HG03439 (cell line): ENCODE data around the gene IL17F.

Source experiments
- ATAC-seq: cut with Tn5 transposase; IDR thresholded peaks from one replicate; pipeline ENCODE4 v1.9.1; 2021; ENCODE audit warnings: mild to moderate bottlenecking, moderate library complexity; ENCODE audit not compliant: unreplicated experiment

The IL17F gene

DNA sequence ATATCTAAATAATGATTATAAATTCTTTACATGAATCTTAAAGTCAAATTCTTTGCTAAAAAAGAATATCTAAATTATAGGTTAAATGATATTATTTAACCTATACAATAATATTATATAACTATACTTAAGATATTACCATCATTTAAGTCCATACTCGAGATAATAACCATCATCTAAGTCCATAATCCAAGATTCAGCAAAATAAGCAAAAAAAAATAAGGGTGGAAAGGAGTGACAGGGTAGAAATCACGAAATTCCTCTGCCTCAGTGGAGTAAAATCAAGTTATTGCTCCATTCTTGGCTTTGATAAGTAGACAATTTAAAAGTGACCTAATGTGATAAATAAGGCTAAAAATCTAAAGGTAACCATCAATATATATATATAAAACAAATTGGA, 48.4 kb downstream of the IL17F start:
- no peak for ATAC-seq

DNA sequence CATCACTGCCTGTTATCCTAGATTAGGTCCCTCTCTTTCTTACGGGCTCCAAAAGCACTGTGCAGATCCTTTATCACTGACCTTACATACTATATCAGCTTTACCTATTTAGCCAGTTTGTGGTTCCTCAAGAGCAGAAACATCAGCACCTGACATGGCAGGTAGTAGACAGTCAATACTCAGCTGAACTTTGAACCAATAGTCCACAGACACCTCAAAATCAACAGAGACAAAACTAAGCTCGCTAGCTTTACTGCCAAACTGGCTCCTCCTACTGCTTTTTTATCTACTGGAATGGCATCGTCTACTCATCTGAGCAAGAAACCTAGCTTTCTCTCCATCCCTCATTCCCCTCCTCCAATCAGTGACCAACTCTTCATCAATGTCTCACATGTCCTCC, 52.5 kb downstream of the IL17F start:
- ATAC-seq, result no peak

DNA sequence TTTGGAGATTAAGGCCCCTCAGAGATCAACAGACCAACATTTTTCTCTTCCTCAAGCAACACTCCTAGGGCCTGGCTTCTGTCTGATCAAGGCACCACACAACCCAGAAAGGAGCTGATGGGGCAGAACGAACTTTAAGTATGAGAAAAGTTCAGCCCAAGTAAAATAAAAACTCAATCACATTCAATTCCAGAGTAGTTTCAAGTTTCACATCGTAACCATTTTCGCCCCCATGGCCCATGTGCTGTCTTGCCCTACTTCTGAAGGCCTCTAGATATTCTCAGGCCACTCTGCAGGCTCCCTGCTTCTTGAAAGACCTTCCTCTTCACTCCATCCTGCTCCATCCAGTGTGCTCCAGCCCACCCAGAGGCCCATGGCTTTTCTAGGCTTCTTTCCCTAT, 53.9 kb downstream of the IL17F start:
- no peak for ATAC-seq

DNA sequence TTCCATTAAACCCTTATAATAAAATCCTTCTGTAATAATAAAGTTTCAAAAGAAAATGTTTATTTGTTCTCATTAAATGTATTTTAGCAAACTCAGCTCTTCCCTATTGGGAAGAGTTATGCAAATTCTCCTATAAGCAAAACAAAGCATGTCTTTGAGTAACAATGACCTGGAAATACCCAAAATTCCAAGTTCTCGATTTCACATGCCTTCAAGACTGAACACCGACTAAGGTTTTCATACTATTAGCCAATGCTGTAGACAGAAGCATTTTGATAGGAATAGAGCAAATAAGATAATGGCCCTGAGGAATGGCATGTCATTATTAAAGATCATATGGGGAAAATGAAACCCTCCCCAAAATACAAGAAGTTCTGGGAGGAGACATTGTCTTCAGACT, 54.3 kb downstream of the IL17F start:
- ATAC-seq, result no peak

DNA sequence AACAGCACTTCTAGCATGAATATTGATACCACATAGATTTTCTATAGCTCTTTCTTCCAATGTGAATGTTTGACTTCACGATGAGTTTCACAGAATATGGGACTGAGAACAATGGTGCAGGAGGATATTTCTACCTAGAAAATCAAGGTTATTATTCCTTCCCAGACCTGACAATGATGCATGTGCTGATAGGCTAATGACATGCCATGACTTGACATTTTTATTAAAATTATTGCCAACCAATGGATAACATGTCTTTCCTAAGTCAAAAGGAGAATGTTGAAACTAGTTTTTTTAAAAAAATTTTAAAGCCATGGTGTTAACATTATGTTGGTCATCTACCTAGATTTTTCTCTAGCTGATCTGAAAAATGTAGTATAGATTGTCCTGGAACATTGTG, 57.2 kb downstream of the IL17F start:
- no peak for ATAC-seq
